Measurements from ENCODE around the gene GABRG3. TPM values are rescaled to one million over a fixed set of nuclear protein-coding genes. Genes with fewer than 3 reads are reported as not detected.

The GABRG3 gene
- total and polyA plus RNA-seq, 9 of the 15 experiments (the other 6 are each of a cell fraction or from before 2014, with no cell fraction given), result 4.0 to 15.1 (median 11.2) TPM

DNA sequence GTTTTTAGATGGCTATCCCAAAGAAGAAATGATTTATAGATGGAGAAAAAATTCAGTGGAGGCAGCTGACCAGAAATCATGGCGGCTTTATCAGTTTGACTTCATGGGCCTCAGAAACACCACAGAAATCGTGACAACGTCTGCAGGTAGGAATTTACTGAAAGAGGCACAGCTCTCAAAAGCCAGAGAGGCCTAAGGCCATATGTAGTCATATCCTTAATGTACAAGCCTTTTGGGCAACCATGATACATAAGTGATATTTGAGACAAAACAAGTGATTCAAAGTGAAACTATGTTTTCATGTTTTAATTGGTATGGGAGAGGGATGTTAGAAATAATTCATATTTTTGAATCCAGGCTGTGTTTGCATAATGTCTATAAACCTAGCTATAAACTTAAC is 509.7 kb downstream of the GABRG3 start (continued):
- TF ChIP-seq, protein P1, sequence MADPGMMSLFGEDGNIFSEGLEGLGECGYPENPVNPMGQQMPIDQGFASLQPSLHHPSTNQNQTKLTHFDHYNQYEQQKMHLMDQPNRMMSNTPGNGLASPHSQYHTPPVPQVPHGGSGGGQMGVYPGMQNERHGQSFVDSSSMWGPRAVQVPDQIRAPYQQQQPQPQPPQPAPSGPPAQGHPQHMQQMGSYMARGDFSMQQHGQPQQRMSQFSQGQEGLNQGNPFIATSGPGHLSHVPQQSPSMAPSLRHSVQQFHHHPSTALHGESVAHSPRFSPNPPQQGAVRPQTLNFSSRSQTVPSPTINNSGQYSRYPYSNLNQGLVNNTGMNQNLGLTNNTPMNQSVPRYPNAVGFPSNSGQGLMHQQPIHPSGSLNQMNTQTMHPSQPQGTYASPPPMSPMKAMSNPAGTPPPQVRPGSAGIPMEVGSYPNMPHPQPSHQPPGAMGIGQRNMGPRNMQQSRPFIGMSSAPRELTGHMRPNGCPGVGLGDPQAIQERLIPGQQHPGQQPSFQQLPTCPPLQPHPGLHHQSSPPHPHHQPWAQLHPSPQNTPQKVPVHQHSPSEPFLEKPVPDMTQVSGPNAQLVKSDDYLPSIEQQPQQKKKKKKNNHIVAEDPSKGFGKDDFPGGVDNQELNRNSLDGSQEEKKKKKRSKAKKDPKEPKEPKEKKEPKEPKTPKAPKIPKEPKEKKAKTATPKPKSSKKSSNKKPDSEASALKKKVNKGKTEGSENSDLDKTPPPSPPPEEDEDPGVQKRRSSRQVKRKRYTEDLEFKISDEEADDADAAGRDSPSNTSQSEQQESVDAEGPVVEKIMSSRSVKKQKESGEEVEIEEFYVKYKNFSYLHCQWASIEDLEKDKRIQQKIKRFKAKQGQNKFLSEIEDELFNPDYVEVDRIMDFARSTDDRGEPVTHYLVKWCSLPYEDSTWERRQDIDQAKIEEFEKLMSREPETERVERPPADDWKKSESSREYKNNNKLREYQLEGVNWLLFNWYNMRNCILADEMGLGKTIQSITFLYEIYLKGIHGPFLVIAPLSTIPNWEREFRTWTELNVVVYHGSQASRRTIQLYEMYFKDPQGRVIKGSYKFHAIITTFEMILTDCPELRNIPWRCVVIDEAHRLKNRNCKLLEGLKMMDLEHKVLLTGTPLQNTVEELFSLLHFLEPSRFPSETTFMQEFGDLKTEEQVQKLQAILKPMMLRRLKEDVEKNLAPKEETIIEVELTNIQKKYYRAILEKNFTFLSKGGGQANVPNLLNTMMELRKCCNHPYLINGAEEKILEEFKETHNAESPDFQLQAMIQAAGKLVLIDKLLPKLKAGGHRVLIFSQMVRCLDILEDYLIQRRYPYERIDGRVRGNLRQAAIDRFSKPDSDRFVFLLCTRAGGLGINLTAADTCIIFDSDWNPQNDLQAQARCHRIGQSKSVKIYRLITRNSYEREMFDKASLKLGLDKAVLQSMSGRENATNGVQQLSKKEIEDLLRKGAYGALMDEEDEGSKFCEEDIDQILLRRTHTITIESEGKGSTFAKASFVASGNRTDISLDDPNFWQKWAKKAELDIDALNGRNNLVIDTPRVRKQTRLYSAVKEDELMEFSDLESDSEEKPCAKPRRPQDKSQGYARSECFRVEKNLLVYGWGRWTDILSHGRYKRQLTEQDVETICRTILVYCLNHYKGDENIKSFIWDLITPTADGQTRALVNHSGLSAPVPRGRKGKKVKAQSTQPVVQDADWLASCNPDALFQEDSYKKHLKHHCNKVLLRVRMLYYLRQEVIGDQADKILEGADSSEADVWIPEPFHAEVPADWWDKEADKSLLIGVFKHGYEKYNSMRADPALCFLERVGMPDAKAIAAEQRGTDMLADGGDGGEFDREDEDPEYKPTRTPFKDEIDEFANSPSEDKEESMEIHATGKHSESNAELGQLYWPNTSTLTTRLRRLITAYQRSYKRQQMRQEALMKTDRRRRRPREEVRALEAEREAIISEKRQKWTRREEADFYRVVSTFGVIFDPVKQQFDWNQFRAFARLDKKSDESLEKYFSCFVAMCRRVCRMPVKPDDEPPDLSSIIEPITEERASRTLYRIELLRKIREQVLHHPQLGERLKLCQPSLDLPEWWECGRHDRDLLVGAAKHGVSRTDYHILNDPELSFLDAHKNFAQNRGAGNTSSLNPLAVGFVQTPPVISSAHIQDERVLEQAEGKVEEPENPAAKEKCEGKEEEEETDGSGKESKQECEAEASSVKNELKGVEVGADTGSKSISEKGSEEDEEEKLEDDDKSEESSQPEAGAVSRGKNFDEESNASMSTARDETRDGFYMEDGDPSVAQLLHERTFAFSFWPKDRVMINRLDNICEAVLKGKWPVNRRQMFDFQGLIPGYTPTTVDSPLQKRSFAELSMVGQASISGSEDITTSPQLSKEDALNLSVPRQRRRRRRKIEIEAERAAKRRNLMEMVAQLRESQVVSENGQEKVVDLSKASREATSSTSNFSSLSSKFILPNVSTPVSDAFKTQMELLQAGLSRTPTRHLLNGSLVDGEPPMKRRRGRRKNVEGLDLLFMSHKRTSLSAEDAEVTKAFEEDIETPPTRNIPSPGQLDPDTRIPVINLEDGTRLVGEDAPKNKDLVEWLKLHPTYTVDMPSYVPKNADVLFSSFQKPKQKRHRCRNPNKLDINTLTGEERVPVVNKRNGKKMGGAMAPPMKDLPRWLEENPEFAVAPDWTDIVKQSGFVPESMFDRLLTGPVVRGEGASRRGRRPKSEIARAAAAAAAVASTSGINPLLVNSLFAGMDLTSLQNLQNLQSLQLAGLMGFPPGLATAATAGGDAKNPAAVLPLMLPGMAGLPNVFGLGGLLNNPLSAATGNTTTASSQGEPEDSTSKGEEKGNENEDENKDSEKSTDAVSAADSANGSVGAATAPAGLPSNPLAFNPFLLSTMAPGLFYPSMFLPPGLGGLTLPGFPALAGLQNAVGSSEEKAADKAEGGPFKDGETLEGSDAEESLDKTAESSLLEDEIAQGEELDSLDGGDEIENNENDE (IDR thresholded peaks at IDR 0.05; ENCODE audit: low read depth, low read length), result no peak
- TF ChIP-seq TBP (optimal IDR thresholded peaks at IDR 0.05; ENCODE audit: low read depth, low read length), result no peak
- TF ChIP-seq, protein P2, sequence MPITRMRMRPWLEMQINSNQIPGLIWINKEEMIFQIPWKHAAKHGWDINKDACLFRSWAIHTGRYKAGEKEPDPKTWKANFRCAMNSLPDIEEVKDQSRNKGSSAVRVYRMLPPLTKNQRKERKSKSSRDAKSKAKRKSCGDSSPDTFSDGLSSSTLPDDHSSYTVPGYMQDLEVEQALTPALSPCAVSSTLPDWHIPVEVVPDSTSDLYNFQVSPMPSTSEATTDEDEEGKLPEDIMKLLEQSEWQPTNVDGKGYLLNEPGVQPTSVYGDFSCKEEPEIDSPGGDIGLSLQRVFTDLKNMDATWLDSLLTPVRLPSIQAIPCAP (CRISPR knock-in tag; IDR thresholded peaks at IDR 0.05; ENCODE audit: borderline replicate concordance), result no peak

Data from K562 (cell line).